H9 (cell line): ENCODE results near the gene CSNK1E. TPM values are rescaled to one million over a fixed set of nuclear protein-coding genes. Genes with fewer than 3 reads are reported as not detected.
A peak's percentile ranks its signal among the peaks of the same experiment; 100 is the strongest.

Experiments
- DNase-seq: peaks from one replicate; pipeline ENCODE4 v3.0.0-alpha.2; 2017
- H2AFZ ChIP-seq: one replicate; pipeline ENCODE4 v1.6.1; 2013; ENCODE audit warnings: mild to moderate bottlenecking, low read length, control low read depth, moderate library complexity
- H2AK5ac ChIP-seq: 2 replicates; pipeline ENCODE4 v1.6.1; 2013; ENCODE audit warnings: low read length, control low read depth, mixed read lengths; ENCODE audit not compliant: insufficient read length
- H2BK120ac ChIP-seq: one replicate; pipeline ENCODE4 v1.6.1; 2013; ENCODE audit warnings: low read depth, mild to moderate bottlenecking, low read length, control low read depth, inconsistent platforms; ENCODE audit not compliant: poor library complexity, severe bottlenecking
- H2BK12ac ChIP-seq: 2 replicates; pipeline ENCODE4 v1.6.1; 2013; ENCODE audit warnings: low read length, control low read depth, mixed read lengths, low read depth; ENCODE audit not compliant: insufficient read length
- H2BK15ac ChIP-seq: 2 replicates; pipeline ENCODE4 v1.6.1; 2013; ENCODE audit warnings: low read depth, low read length, control low read depth
- H2BK20ac ChIP-seq: one replicate; pipeline ENCODE4 v1.6.1; 2013; ENCODE audit warnings: low read depth, mild to moderate bottlenecking, low read length, control low read depth, inconsistent platforms; ENCODE audit not compliant: poor library complexity, severe bottlenecking
- H2BK5ac ChIP-seq: 2 replicates; pipeline ENCODE4 v1.6.1; 2013; ENCODE audit warnings: low read length, control low read depth, mixed read lengths; ENCODE audit not compliant: insufficient read length
- H3K14ac ChIP-seq: 2 replicates; pipeline ENCODE4 v1.6.1; 2013; ENCODE audit warnings: low read length, control low read depth; ENCODE audit not compliant: insufficient read depth
- H3K18ac ChIP-seq: 2 replicates; pipeline ENCODE4 v1.6.1; 2013; ENCODE audit warnings: low read depth, mild to moderate bottlenecking, mixed read lengths, low read length, control low read depth; ENCODE audit not compliant: insufficient read length
- H3K23ac ChIP-seq: 2 replicates; pipeline ENCODE4 v1.6.1; 2013; ENCODE audit warnings: low read length, control low read depth, mixed read lengths, low read depth; ENCODE audit not compliant: insufficient read length
- H3K23me2 ChIP-seq: 2 replicates; pipeline ENCODE4 v1.6.1; 2013; ENCODE audit warnings: low read depth, mild to moderate bottlenecking, mixed read lengths, low read length, control low read depth; ENCODE audit not compliant: insufficient read length, poor library complexity, severe bottlenecking
- H3K27ac ChIP-seq: 2 replicates; pipeline ENCODE4 v1.5.1; 2013; ENCODE audit warnings: low read length, control low read depth, mixed read lengths, low read depth; ENCODE audit not compliant: insufficient read length
- H3K27me3 ChIP-seq: 2 replicates; pipeline ENCODE4 v1.6.1; 2013; ENCODE audit warnings: low read length, control low read depth, inconsistent platforms; ENCODE audit not compliant: insufficient read depth
- H3K4ac ChIP-seq: 2 replicates; pipeline ENCODE4 v1.6.1; 2013; ENCODE audit warnings: low read depth, mild to moderate bottlenecking, control low read depth, inconsistent platforms, low read length, moderate library complexity
- H3K4me1 ChIP-seq: 2 replicates; pipeline ENCODE4 v1.6.1; 2013; ENCODE audit warnings: low read length, control low read depth, inconsistent platforms; ENCODE audit not compliant: insufficient read depth
- H3K4me2 ChIP-seq: 2 replicates; pipeline ENCODE4 v1.6.1; 2013; ENCODE audit warnings: low read length, control low read depth, mixed read lengths; ENCODE audit not compliant: insufficient read length, insufficient read depth
- H3K56ac ChIP-seq: 2 replicates; pipeline ENCODE4 v1.6.1; 2013; ENCODE audit warnings: low read depth, mild to moderate bottlenecking, mixed read lengths, low read length, control low read depth; ENCODE audit not compliant: insufficient read length
- H3K79me1 ChIP-seq: 2 replicates; pipeline ENCODE4 v1.6.1; 2013; ENCODE audit warnings: low read depth, mild to moderate bottlenecking, moderate library complexity, low read length, control low read depth, inconsistent platforms; ENCODE audit not compliant: insufficient read depth, poor library complexity, severe bottlenecking
- H3K79me2 ChIP-seq: 2 replicates; pipeline ENCODE4 v1.6.1; 2013; ENCODE audit warnings: low read length, control low read depth, inconsistent platforms; ENCODE audit not compliant: insufficient read depth
- H3K9ac ChIP-seq: 2 replicates; pipeline ENCODE4 v1.6.1; 2013; ENCODE audit warnings: low read length, control low read depth, mixed read lengths; ENCODE audit not compliant: insufficient read length; ENCODE audit errors: extremely low read depth
- H3K9me3 ChIP-seq: one replicate; pipeline ENCODE4 v1.6.1; 2013; ENCODE audit warnings: low read depth, low read length, inconsistent platforms; ENCODE audit not compliant: control insufficient read depth
- H3T11ph ChIP-seq: one replicate; pipeline ENCODE4 v1.6.1; 2013; ENCODE audit warnings: mild to moderate bottlenecking, low read length, control low read depth, inconsistent platforms
- H4K20me1 ChIP-seq: one replicate; pipeline ENCODE4 v1.6.1; 2013; ENCODE audit not compliant: control insufficient read depth, insufficient read length, insufficient read depth
- H4K5ac ChIP-seq: 2 replicates; pipeline ENCODE4 v1.6.1; 2013; ENCODE audit warnings: low read depth, mild to moderate bottlenecking, mixed read lengths, low read length, control low read depth; ENCODE audit not compliant: insufficient read length
- H4K8ac ChIP-seq: replicated peaks from 2 replicates; pipeline ENCODE4 v1.6.1; 2013; ENCODE audit warnings: low read length, control low read depth, mixed read lengths, low read depth; ENCODE audit not compliant: insufficient read length
- H4K91ac ChIP-seq: 2 replicates; pipeline ENCODE4 v1.6.1; 2013; ENCODE audit warnings: low read depth, mild to moderate bottlenecking, moderate library complexity, mixed read lengths, low read length, control low read depth; ENCODE audit not compliant: insufficient read length
- H3K27ac Mint-ChIP-seq, 3 experiments: 2 replicates in 2 of 3; 3 replicates in 1 of 3; pipeline ENCODE4 v1.8.0; 2020 to 2021; ENCODE audit warnings: mixed read lengths in 3 of 3, mild to moderate bottlenecking in 1 of 3, moderate library complexity in 1 of 3
- H3K27me3 Mint-ChIP-seq: 2 replicates; pipeline ENCODE4 v1.8.0; 2021; ENCODE audit warnings: low read depth, mild to moderate bottlenecking, moderate library complexity, mixed read lengths
- H3K36me3 Mint-ChIP-seq, 3 experiments: 2 replicates in 2 of 3; 3 replicates in 1 of 3; pipeline ENCODE4 v1.8.0; 2020 to 2021; ENCODE audit warnings: low read depth in 3 of 3, mixed read lengths in 3 of 3; ENCODE audit not compliant: insufficient read depth in 1 of 3
- H3K4me1 Mint-ChIP-seq, 2 experiments: 2 replicates each; pipeline ENCODE4 v1.8.0; 2020; ENCODE audit warnings: mixed read lengths in 2 of 2
- H3K4me3 Mint-ChIP-seq, 2 experiments: 2 replicates in 1 of 2; 3 replicates in 1 of 2; pipeline ENCODE4 v1.8.0; 2020 to 2021; ENCODE audit warnings: mild to moderate bottlenecking in 2 of 2, mixed read lengths in 2 of 2, moderate library complexity in 1 of 2
- H3K9me3 Mint-ChIP-seq, 2 experiments: 2 replicates in 1 of 2; 3 replicates in 1 of 2; pipeline ENCODE4 v1.8.0; 2020; ENCODE audit warnings: mild to moderate bottlenecking in 2 of 2, mixed read lengths in 2 of 2, moderate library complexity in 1 of 2
- CTCF ChIP-seq: fragments of 200-600 bp; sonication (generic); conservative IDR thresholded peaks from 3 replicates; pipeline ENCODE4 v1.8.0; 2021; ENCODE audit warnings: antibody characterized with exemption, mild to moderate bottlenecking
- WGBS: extraction: QIAGEN DNeasy Blood & Tissue Kit; methylation state at CpG from one replicate; pipeline ENCODE4 v1.1.7; 2013; ENCODE audit warnings: missing lambda C conversion rate, low lambda C conversion rate, mixed read lengths; ENCODE audit not compliant: insufficient read length; ENCODE audit errors: extremely low coverage; 5-methylcytosine and 5-hydroxymethylcytosine counted together
- total RNA-seq: library from RNA; stranded (reverse); gene quantifications from 2 replicates; pipeline ENCODE4 v1.2.1, GENCODE V29; 2021

The CSNK1E gene
- total RNA-seq, 1 experiment from 2014 or later = 236 TPM

- H3K4me2 ChIP-seq = no peak overlapping the region
- Mint-ChIP-seq H3K27ac (peak overlapping the region; percentile 34 to 94 (median 90); a peak in 6 of 7 replicates), H3K4me1 (peaks cover 72 to 75% of the 10 kb centered on the region in 2 experiments), H3K9me3 (no peaks in the 10 kb centered on the region; a peak in 1 of 5 replicates), H3K36me3 (peaks cover 27 to 72% (median 56%) of the 10 kb centered on the region in 3 experiments; a peak in 6 of 7 replicates), H3K27me3 (no peaks in the 10 kb centered on the region), H3K4me3 (peak overlapping the region; percentile 32 to 97; a peak in 4 of 5 replicates)
- no peak overlapping the region for H4K8ac ChIP-seq
- no peak overlapping the region for H4K91ac ChIP-seq
- no peak for DNase-seq
- H3K79me2 ChIP-seq = peaks cover 74% of the 10 kb centered on the region; the same call in 1 of the 2 replicates
- no peak overlapping the region for H2BK5ac ChIP-seq
- H4K20me1 ChIP-seq = peaks cover 2% of the 10 kb centered on the region
- no peak overlapping the region for H3K4ac ChIP-seq
- no peak overlapping the region for H2AFZ ChIP-seq
- no peak overlapping the region for H3K27ac ChIP-seq
- H3K23ac ChIP-seq = no peak overlapping the region
- H3T11ph ChIP-seq = no peak overlapping the region
- H2AK5ac ChIP-seq = no peak overlapping the region
- no CpG with 5 or more reads among the region's 11 CpGs for WGBS
- no peaks in the 10 kb centered on the region for H3K27me3 ChIP-seq
- no peak overlapping the region for H3K9ac ChIP-seq
- no peaks in the 10 kb centered on the region for H3K9me3 ChIP-seq
- no peak overlapping the region for H2BK120ac ChIP-seq
- TF ChIP-seq CTCF = no peak
- H2BK15ac ChIP-seq = no peak overlapping the region
- H3K79me1 ChIP-seq = no peaks in the 10 kb centered on the region
- no peak overlapping the region for H2BK20ac ChIP-seq
- H2BK12ac ChIP-seq = no peak overlapping the region
- no peak overlapping the region for H3K56ac ChIP-seq
- no peak overlapping the region for H3K18ac ChIP-seq
- no peak overlapping the region for H3K14ac ChIP-seq
- no peak overlapping the region for H4K5ac ChIP-seq
- H3K4me1 ChIP-seq = peaks cover 5% of the 10 kb centered on the region; the same call in 1 of the 2 replicates
- H3K23me2 ChIP-seq = peaks cover 13% of the 10 kb centered on the region
These were observed 3.8 kb downstream of the CSNK1E start for GRCh38 chr22:38313384-38313955.
